OCI-LY7 (cell line): ENCODE measurements around the gene ZNF816. TPM values are rescaled to one million over a fixed set of nuclear protein-coding genes. Genes with fewer than 3 reads are reported as not detected.
"Not testable (repeated sequence)": the region's sequence is repeated elsewhere in the genome, so short reads cannot be mapped to it uniquely, and the experiment has no call there.

Experiments used
- BruUV-seq: library from RNA; stranded (reverse); fragments of 400-500 nt; replicated peaks from 2 replicates; lab custom pipeline; 2021; lab: Mats Ljungman, UMichigan
- CTCF ChIA-PET: fragments of 300-600 bp; sonication (Branson Sonifier 250); formaldehyde crosslinking; loops from one replicate; lab custom pipeline; 2022; ENCODE audit warnings: antibody characterized with exemption; ENCODE audit not compliant: unreplicated experiment; lab: Charles Lee
- POLR2A ChIA-PET: fragments of 300-600 bp; sonication (Branson Sonifier 250); formaldehyde crosslinking; loops from one replicate; lab custom pipeline; 2022; ENCODE audit warnings: antibody characterized with exemption; lab: Charles Lee
- DNase-seq: peaks from one replicate; pipeline ENCODE4 v3.0.0-alpha.2; 2015; ENCODE audit warnings: low spot score
- H2AFZ ChIP-seq: fragments of 200-600 bp; sonication (generic), shearing (Covaris generic); 2 replicates; pipeline ENCODE4 v1.6.1; 2014; ENCODE audit warnings: mild to moderate bottlenecking, antibody characterized with exemption, low read length, moderate library complexity
- H3K27ac ChIP-seq: fragments of 200-600 bp; sonication (generic); 2 replicates; pipeline ENCODE4 v1.5.1; 2014; ENCODE audit warnings: mixed run types, low read depth, mild to moderate bottlenecking, moderate library complexity, low read length, inconsistent platforms; ENCODE audit not compliant: poor library complexity, severe bottlenecking
- H3K36me3 ChIP-seq: fragments of 200-600 bp; sonication (generic); 2 replicates; pipeline ENCODE4 v1.6.1; 2014; ENCODE audit warnings: mild to moderate bottlenecking, antibody characterized with exemption, low read length, moderate library complexity, mixed read lengths; ENCODE audit not compliant: insufficient read depth
- H3K4me1 ChIP-seq: fragments of 200-600 bp; sonication (generic); 2 replicates; pipeline ENCODE4 v1.5.1; 2014; ENCODE audit warnings: mild to moderate bottlenecking, low read length; ENCODE audit not compliant: insufficient read depth, poor library complexity, severe bottlenecking
- H3K4me2 ChIP-seq: fragments of 200-600 bp; sonication (generic); 2 replicates; pipeline ENCODE4 v1.6.1; 2014; ENCODE audit warnings: mild to moderate bottlenecking, low read length
- H3K4me3 ChIP-seq: fragments of 200-600 bp; sonication (generic); 2 replicates; pipeline ENCODE4 v1.5.1; 2014; ENCODE audit warnings: mild to moderate bottlenecking, low read depth, low read length; ENCODE audit not compliant: poor library complexity, severe bottlenecking
- H3K79me2 ChIP-seq: fragments of 200-600 bp; sonication (generic); 2 replicates; pipeline ENCODE4 v1.6.1; 2016; ENCODE audit warnings: low read depth, mild to moderate bottlenecking, low read length, moderate library complexity, mixed read lengths; ENCODE audit not compliant: insufficient read depth
- H3K9me2 ChIP-seq: fragments of 200-600 bp; sonication (generic); 2 replicates; pipeline ENCODE4 v1.6.1; 2016; ENCODE audit warnings: mild to moderate bottlenecking, low read length, mixed read lengths; ENCODE audit not compliant: insufficient read depth
- H3K9me3 ChIP-seq: fragments of 200-600 bp; sonication (generic); 2 replicates; pipeline ENCODE4 v1.6.1; 2014; ENCODE audit warnings: mild to moderate bottlenecking, mixed run types, low read length, mixed read lengths
- H4K20me1 ChIP-seq: fragments of 200-600 bp; sonication (generic); 2 replicates; pipeline ENCODE4 v1.6.1; 2014; ENCODE audit warnings: mild to moderate bottlenecking, antibody characterized with exemption, low read length, moderate library complexity, mixed read lengths; ENCODE audit not compliant: insufficient read depth
- EZH2phosphoT487 ChIP-seq: fragments of 200-600 bp; sonication (generic); IDR thresholded peaks from 2 replicates; pipeline ENCODE4 v1.6.1; 2018; ENCODE audit warnings: low read depth, borderline replicate concordance, mild to moderate bottlenecking, mixed run types, antibody characterized with exemption, low read length, moderate library complexity, mixed read lengths
- intact Hi-C: fragments of 100-400 bp; cut with micrococcal nuclease; formaldehyde crosslinking; loops from one replicate; pipeline ENCODE4 v1.10.0; 2022; ENCODE audit not compliant: unreplicated experiment
- total RNA-seq, 2 experiments: library from RNA; depleted of rRNA in 1 of 2; stranded (reverse); fragments of >200 nt in 1 of 2; shearing (Covaris generic) in 1 of 2; gene quantifications; 2 replicates each; pipeline ENCODE4 v1.2.3, GENCODE V29; 2014 to 2022
- TF ChIP-seq, protein P1 (sequence below): fragments of 200-600 bp; sonication (generic); conservative IDR thresholded peaks from 2 replicates; pipeline ENCODE4 v1.5.1; 2014; ENCODE audit warnings: mild to moderate bottlenecking, antibody characterized with exemption, low read length, moderate library complexity, mixed read lengths

ZNF816 gene
- total RNA-seq, 2 experiments from 2014 or later: 8.6 to 8.8 TPM

- no peaks in the 10 kb centered on the region for H3K36me3 ChIP-seq
- no peaks in the 10 kb centered on the region for H3K9me3 ChIP-seq
- intact Hi-C loops: no loop called here
- H3K4me1 ChIP-seq: peaks cover 5% of the 10 kb centered on the region
- no peak for DNase-seq
- H3K27ac ChIP-seq: no peak overlapping the region
- no peaks in the 10 kb centered on the region for H3K9me2 ChIP-seq
- H3K4me2 ChIP-seq: no peak overlapping the region
- no TSS peak for BruUV-seq
- no peak for TF ChIP-seq EZH2phosphoT487
- TF ChIP-seq, protein P1, sequence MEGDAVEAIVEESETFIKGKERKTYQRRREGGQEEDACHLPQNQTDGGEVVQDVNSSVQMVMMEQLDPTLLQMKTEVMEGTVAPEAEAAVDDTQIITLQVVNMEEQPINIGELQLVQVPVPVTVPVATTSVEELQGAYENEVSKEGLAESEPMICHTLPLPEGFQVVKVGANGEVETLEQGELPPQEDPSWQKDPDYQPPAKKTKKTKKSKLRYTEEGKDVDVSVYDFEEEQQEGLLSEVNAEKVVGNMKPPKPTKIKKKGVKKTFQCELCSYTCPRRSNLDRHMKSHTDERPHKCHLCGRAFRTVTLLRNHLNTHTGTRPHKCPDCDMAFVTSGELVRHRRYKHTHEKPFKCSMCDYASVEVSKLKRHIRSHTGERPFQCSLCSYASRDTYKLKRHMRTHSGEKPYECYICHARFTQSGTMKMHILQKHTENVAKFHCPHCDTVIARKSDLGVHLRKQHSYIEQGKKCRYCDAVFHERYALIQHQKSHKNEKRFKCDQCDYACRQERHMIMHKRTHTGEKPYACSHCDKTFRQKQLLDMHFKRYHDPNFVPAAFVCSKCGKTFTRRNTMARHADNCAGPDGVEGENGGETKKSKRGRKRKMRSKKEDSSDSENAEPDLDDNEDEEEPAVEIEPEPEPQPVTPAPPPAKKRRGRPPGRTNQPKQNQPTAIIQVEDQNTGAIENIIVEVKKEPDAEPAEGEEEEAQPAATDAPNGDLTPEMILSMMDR: no peak
- no peaks in the 10 kb centered on the region for H4K20me1 ChIP-seq
- H3K79me2 ChIP-seq: no peaks in the 10 kb centered on the region
- ChIA-PET POLR2A (no interaction called here), CTCF (no interaction called here)
- no peak overlapping the region for H2AFZ ChIP-seq
- H3K4me3 ChIP-seq: no peak overlapping the region
Observed at GRCh38 chr19:52990759-52991418, 28.2 kb upstream of the ZNF816 start.

- BruUV-seq: no TSS peak
- TF ChIP-seq EZH2phosphoT487: no peak
- TF ChIP-seq, protein P1: no peak
- Histone ChIP-seq H3K4me1 (no peaks in the 10 kb centered on the region), H3K4me3 (no peak overlapping the region), H3K36me3 (no peaks in the 10 kb centered on the region), H3K9me3 (0 out of 2 replicates have a peak, but pooled peaks cover 5% of the 10 kb centered on the region), H3K4me2 (no peak overlapping the region), H2AFZ (no peak overlapping the region), H3K27ac (no peak overlapping the region), H3K9me2 (no peaks in the 10 kb centered on the region), H4K20me1 (no peaks in the 10 kb centered on the region), H3K79me2 (no peaks in the 10 kb centered on the region)
- DNase-seq: no peak
- ChIA-PET CTCF (no interaction called here), POLR2A (no interaction called here)
- intact Hi-C loops: no loop called here
Observed at GRCh38 chr19:52988506-52988905, 25.8 kb upstream of the ZNF816 start.

GRCh38 chr19:52987221-52987620 lies 24.5 kb upstream of the ZNF816 start:
- Histone ChIP-seq H3K79me2 (no peaks in the 10 kb centered on the region), H3K4me3 (no peak overlapping the region), H3K9me3 (0 out of 2 replicates have a peak, but pooled peaks cover 5% of the 10 kb centered on the region), H3K27ac (no peak overlapping the region), H3K4me1 (no peaks in the 10 kb centered on the region), H3K4me2 (no peak overlapping the region), H3K9me2 (no peaks in the 10 kb centered on the region), H2AFZ (no peak overlapping the region), H4K20me1 (no peaks in the 10 kb centered on the region), H3K36me3 (no peaks in the 10 kb centered on the region)
- intact Hi-C loops: no loop called here
- CTCF ChIA-PET: no interaction called here
- TF ChIP-seq, protein P1: no peak
- no peak for TF ChIP-seq EZH2phosphoT487
- no peak for DNase-seq
- POLR2A ChIA-PET: no interaction called here
- no TSS peak for BruUV-seq

DNA sequence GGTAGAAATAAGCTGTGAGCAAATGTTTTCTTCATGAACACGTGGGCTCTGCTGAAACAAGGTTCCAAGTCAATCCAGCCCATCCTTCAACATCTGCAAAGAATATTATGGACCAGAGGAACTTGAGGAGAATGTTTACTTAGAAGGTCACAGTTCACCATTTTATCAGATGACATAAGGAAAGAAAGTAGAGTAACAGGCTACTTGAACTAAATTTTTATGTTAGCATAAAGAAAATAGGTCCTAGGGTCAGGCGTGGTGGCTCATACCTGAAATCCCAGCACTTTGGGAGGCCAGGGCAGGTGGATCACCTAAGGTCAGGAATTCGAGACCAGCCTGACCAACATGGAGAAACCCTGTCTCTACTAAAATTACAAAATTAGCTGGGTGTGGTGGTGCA lies 20.5 kb upstream of the ZNF816 start:
- DNase-seq, H3K4me1 ChIP-seq, H3K9me3 ChIP-seq, H3K4me3 ChIP-seq, H4K20me1 ChIP-seq, CTCF ChIA-PET, H3K9me2 ChIP-seq, H3K27ac ChIP-seq, H3K36me3 ChIP-seq, H2AFZ ChIP-seq, intact Hi-C loops, H3K79me2 ChIP-seq, BruUV-seq, H3K4me2 ChIP-seq, POLR2A ChIA-PET: not testable (repeated sequence)
